ENCODE measurements around the gene CDH15. TPM values are rescaled to one million over a fixed set of nuclear protein-coding genes. Genes with fewer than 3 reads are reported as not detected.

CDH15 gene
- total RNA-seq, 1 experiment from 2014 or later, result 3.8 TPM

GRCh38 chr16:89187770-89188392 lies 16.3 kb downstream of the CDH15 start:
- ATAC-seq, result peak; percentile 26
- Histone ChIP-seq H3K9ac (ENCODE audit: low read length) (no peak overlapping the region), H3K4me1 (ENCODE audit: control insufficient read depth in 1 of 2, insufficient read depth in 2 of 2, low read length in 2 of 2) (peaks cover 0 to 19% of the 10 kb centered on the region in 2 experiments; a peak in 2 of 4 replicates), H4K20me1 (ENCODE audit: insufficient read depth) (no peaks in the 10 kb centered on the region), H3K9me2 (ENCODE audit: insufficient read depth) (no peaks in the 10 kb centered on the region), H3K79me2 (ENCODE audit: insufficient read depth, low read length) (no peaks in the 10 kb centered on the region), H3K9me3 (ENCODE audit: control insufficient read depth in 1 of 2, insufficient read depth in 1 of 2, low read depth in 1 of 2, low read length in 2 of 2) (no peaks in the 10 kb centered on the region), H3K27me3 (ENCODE audit: insufficient read depth, low read length) (no peaks in the 10 kb centered on the region), H3K4me2 (ENCODE audit: low read length) (no peak overlapping the region), H3K27ac (ENCODE audit: low read depth, low read length) (no peak overlapping the region; the same call in 1 of the 2 replicates), H2AFZ (ENCODE audit: low read depth, low read length, poor library complexity, severe bottlenecking) (no peak overlapping the region), H3K4me3 (replicated peaks in 1 of 2; ENCODE audit: low read depth in 1 of 2, low read length in 2 of 2) (no peak overlapping the region), H3K36me3 (ENCODE audit: control insufficient read depth in 1 of 2, insufficient read depth in 2 of 2, low read length in 2 of 2) (no peaks in the 10 kb centered on the region)
- no peak for DNase-seq (ENCODE audit: low read depth, low spot score)
- no TSS peak for BruUV-seq (replicated peaks)
- intact Hi-C loops (cut with micrococcal nuclease), result no loop called here
- ChIA-PET RAD21 (ENCODE audit: low non-redundant PET in 1 of 2, low total read pairs in 2 of 2, uncharacterized antibody in 2 of 2, unreplicated experiment in 2 of 2) (no interaction called here), POLR2A (no interaction called here), CTCF (interaction anchor here (0.9 kb wide), 1 partner anchor 17 kb away, joined by 4 read pairs; the partner anchor contains the start of gene CDH15)
- no peak for TF ChIP-seq EZH2phosphoT487 (IDR thresholded peaks at IDR 0.05; ENCODE audit: borderline replicate concordance)
- TF ChIP-seq, protein P1, sequence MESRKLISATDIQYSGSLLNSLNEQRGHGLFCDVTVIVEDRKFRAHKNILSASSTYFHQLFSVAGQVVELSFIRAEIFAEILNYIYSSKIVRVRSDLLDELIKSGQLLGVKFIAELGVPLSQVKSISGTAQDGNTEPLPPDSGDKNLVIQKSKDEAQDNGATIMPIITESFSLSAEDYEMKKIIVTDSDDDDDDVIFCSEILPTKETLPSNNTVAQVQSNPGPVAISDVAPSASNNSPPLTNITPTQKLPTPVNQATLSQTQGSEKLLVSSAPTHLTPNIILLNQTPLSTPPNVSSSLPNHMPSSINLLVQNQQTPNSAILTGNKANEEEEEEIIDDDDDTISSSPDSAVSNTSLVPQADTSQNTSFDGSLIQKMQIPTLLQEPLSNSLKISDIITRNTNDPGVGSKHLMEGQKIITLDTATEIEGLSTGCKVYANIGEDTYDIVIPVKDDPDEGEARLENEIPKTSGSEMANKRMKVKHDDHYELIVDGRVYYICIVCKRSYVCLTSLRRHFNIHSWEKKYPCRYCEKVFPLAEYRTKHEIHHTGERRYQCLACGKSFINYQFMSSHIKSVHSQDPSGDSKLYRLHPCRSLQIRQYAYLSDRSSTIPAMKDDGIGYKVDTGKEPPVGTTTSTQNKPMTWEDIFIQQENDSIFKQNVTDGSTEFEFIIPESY (IDR thresholded peaks at IDR 0.05; ENCODE audit: extremely low read depth, insufficient replicate concordance, low read length), result no peak
- no peak for TF ChIP-seq POLR2AphosphoS5 (IDR thresholded peaks at IDR 0.05; ENCODE audit: low read depth, low read length)
- no peak for TF ChIP-seq ZNF274 (IDR thresholded peaks at IDR 0.05; ENCODE audit: low read depth, low read length)
- TF ChIP-seq POLR2A (IDR thresholded peaks at IDR 0.05; ENCODE audit: borderline replicate concordance, extremely low read depth, insufficient read depth, insufficient read length), result no peak
- no peak for TF ChIP-seq TCF7L2 (IDR thresholded peaks at IDR 0.05; ENCODE audit: borderline replicate concordance, extremely low read depth, insufficient read depth, insufficient read length)
- no peak for TF ChIP-seq CBX3 (IDR thresholded peaks at IDR 0.05; ENCODE audit: low read depth)
- TF ChIP-seq MAX (IDR thresholded peaks at IDR 0.05), result no peak
- no peak for TF ChIP-seq CTCF (IDR thresholded peaks at IDR 0.05 in 2 of 3, conservative IDR thresholded peaks at IDR 0.05 in 1 of 3; ENCODE audit: borderline replicate concordance in 1 of 3, insufficient read depth in 1 of 3, low read depth in 2 of 3, low read length in 2 of 3)
- TF ChIP-seq, protein P2, sequence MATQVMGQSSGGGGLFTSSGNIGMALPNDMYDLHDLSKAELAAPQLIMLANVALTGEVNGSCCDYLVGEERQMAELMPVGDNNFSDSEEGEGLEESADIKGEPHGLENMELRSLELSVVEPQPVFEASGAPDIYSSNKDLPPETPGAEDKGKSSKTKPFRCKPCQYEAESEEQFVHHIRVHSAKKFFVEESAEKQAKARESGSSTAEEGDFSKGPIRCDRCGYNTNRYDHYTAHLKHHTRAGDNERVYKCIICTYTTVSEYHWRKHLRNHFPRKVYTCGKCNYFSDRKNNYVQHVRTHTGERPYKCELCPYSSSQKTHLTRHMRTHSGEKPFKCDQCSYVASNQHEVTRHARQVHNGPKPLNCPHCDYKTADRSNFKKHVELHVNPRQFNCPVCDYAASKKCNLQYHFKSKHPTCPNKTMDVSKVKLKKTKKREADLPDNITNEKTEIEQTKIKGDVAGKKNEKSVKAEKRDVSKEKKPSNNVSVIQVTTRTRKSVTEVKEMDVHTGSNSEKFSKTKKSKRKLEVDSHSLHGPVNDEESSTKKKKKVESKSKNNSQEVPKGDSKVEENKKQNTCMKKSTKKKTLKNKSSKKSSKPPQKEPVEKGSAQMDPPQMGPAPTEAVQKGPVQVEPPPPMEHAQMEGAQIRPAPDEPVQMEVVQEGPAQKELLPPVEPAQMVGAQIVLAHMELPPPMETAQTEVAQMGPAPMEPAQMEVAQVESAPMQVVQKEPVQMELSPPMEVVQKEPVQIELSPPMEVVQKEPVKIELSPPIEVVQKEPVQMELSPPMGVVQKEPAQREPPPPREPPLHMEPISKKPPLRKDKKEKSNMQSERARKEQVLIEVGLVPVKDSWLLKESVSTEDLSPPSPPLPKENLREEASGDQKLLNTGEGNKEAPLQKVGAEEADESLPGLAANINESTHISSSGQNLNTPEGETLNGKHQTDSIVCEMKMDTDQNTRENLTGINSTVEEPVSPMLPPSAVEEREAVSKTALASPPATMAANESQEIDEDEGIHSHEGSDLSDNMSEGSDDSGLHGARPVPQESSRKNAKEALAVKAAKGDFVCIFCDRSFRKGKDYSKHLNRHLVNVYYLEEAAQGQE (IDR thresholded peaks at IDR 0.05; ENCODE audit: low read depth), result no peak
- no peak for TF ChIP-seq ZFX (IDR thresholded peaks at IDR 0.05)
- TF ChIP-seq FOSL1 (IDR thresholded peaks at IDR 0.05; ENCODE audit: low read depth), result no peak
- no peak for TF ChIP-seq EGR1 (IDR thresholded peaks at IDR 0.05; ENCODE audit: low read depth)
- no peak for TF ChIP-seq ELF1 (IDR thresholded peaks at IDR 0.05; ENCODE audit: borderline replicate concordance, low read depth)
- no peak for TF ChIP-seq SIN3A (IDR thresholded peaks at IDR 0.05; ENCODE audit: low read depth)
- TF ChIP-seq SP1 (IDR thresholded peaks at IDR 0.05; ENCODE audit: low read depth), result no peak
- TF ChIP-seq, protein P3, sequence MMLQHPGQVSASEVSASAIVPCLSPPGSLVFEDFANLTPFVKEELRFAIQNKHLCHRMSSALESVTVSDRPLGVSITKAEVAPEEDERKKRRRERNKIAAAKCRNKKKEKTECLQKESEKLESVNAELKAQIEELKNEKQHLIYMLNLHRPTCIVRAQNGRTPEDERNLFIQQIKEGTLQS (IDR thresholded peaks at IDR 0.05), result no peak
- TF ChIP-seq EZH2 (IDR thresholded peaks at IDR 0.05), result no peak
- TF ChIP-seq JUND (IDR thresholded peaks at IDR 0.05), result no peak
- TF ChIP-seq RAD21 (IDR thresholded peaks at IDR 0.05; ENCODE audit: low read depth), result no peak

Data from HCT116 (cell line).